HEK293 (cell line): Measurements from ENCODE around the gene SURF1.

Source experiments
- CTCF ChIP-seq: fragments of 450-650 bp; formaldehyde crosslinking; IDR thresholded peaks from 2 replicates; pipeline ENCODE4 v1.5.1; 2016; ENCODE audit warnings: missing biosample characterization, missing genetic modification characterization
- MYNN ChIP-seq: fragments of 450-650 bp; formaldehyde crosslinking; IDR thresholded peaks from 2 replicates; pipeline ENCODE4 v1.5.1; 2016; ENCODE audit warnings: missing biosample characterization, missing genetic modification characterization, borderline replicate concordance
- ZBTB7A ChIP-seq: fragments of 450-650 bp; formaldehyde crosslinking; IDR thresholded peaks from 2 replicates; pipeline ENCODE4 v1.5.1; 2016; ENCODE audit warnings: low read depth, missing biosample characterization, missing genetic modification characterization
- ZEB2 ChIP-seq: fragments of 450-650 bp; formaldehyde crosslinking; IDR thresholded peaks from 2 replicates; pipeline ENCODE4 v1.5.1; 2016; ENCODE audit warnings: missing biosample characterization, missing genetic modification characterization
- ZNF138 ChIP-seq: fragments of 450-650 bp; formaldehyde crosslinking; IDR thresholded peaks from 2 replicates; pipeline ENCODE4 v1.5.1; 2016; ENCODE audit warnings: missing biosample characterization, missing genetic modification characterization, borderline replicate concordance
- ZNF155 ChIP-seq: fragments of 450-650 bp; formaldehyde crosslinking; IDR thresholded peaks from 2 replicates; pipeline ENCODE4 v1.5.1; 2016; ENCODE audit warnings: missing biosample characterization, missing genetic modification characterization
- ZNF785 ChIP-seq: fragments of 450-650 bp; formaldehyde crosslinking; IDR thresholded peaks from 2 replicates; pipeline ENCODE4 v1.5.1; 2016; ENCODE audit warnings: missing biosample characterization, missing genetic modification characterization

GRCh38 chr9:133354766-133355165 is 1.5 kb downstream of the SURF1 start:
- TF ChIP-seq ZBTB7A (tag by site-specific recombination), result no peak
- no peak for TF ChIP-seq ZNF138
- no peak for TF ChIP-seq CTCF
- TF ChIP-seq ZNF155 (tag by site-specific recombination), result no peak
- TF ChIP-seq ZNF785, result no peak
- no peak for TF ChIP-seq ZEB2 (tag by site-specific recombination)
- TF ChIP-seq MYNN (tag by site-specific recombination), result no peak
